ENCODE results near the gene BRD2. TPM values are rescaled to one million over a fixed set of nuclear protein-coding genes. Genes with fewer than 3 reads are reported as not detected.

The BRD2 gene
- total RNA-seq, 1 experiment from 2014 or later = 171 TPM

GRCh38 chr6:32962213-32962826 is 6.1 kb upstream of the BRD2 start:
- no peaks in the 10 kb centered on the region for H3F3A ChIP-seq (ENCODE audit: low read length, unreplicated experiment)
- no peak overlapping the region for H3K4me2 ChIP-seq (ENCODE audit: low read length)
- H3K9ac ChIP-seq (ENCODE audit: low read length) = no peak overlapping the region
- ChIA-PET POLR2A (ENCODE audit: unreplicated experiment) (interaction anchor here (0.6 kb wide), 1 partner anchor 69 kb away, joined by 3 read pairs; no protein-coding TSS in a partner anchor), CTCF (no interaction called here)
- no peaks in the 10 kb centered on the region for H3K27me3 ChIP-seq (ENCODE audit: low read length)
- no peak overlapping the region for H3K4me3 ChIP-seq (ENCODE audit: low read length)
- H3K27ac ChIP-seq (ENCODE audit: low read length) = no peak overlapping the region
- H4K20me1 ChIP-seq (ENCODE audit: low read length) = no peaks in the 10 kb centered on the region
- intact Hi-C loops (cut with micrococcal nuclease) = no loop called here
- no peak overlapping the region for H2AFZ ChIP-seq (ENCODE audit: low read length)
- TF ChIP-seq EZH2 (IDR thresholded peaks at IDR 0.05; ENCODE audit: low read length, unreplicated experiment) (no peak), EZH2phosphoT487 (IDR thresholded peaks at IDR 0.05; ENCODE audit: borderline replicate concordance, low read length) (no peak), CTCF (conservative IDR thresholded peaks at IDR 0.05; ENCODE audit: low read depth, low read length) (no peak)
- no peaks in the 10 kb centered on the region for H3K9me2 ChIP-seq (replicated peaks; ENCODE audit: low read length)
- ATAC-seq (no peak), DNase-seq (no peak)
- H3K9me3 ChIP-seq (ENCODE audit: low read length) = no peaks in the 10 kb centered on the region
- BruUV-seq (replicated peaks) = no TSS peak
- H3K36me3 ChIP-seq (ENCODE audit: low read depth, low read length) = no peaks in the 10 kb centered on the region
- H3K4me1 ChIP-seq (ENCODE audit: insufficient read depth, low read length) = peaks cover 9% of the 10 kb centered on the region
- H3K79me2 ChIP-seq (ENCODE audit: low read length) = peaks cover 9% of the 10 kb centered on the region

- TF ChIP-seq EZH2 (IDR thresholded peaks at IDR 0.05; ENCODE audit: low read length, unreplicated experiment) (no peak), EZH2phosphoT487 (IDR thresholded peaks at IDR 0.05; ENCODE audit: borderline replicate concordance, low read length) (no peak), CTCF (conservative IDR thresholded peaks at IDR 0.05; ENCODE audit: low read depth, low read length) (no peak)
- H3K9me3 ChIP-seq (ENCODE audit: low read length) = no peaks in the 10 kb centered on the region
- H3K4me1 ChIP-seq (ENCODE audit: insufficient read depth, low read length) = peaks cover 18% of the 10 kb centered on the region
- H4K20me1 ChIP-seq (ENCODE audit: low read length) = no peaks in the 10 kb centered on the region
- ChIA-PET CTCF (interaction anchor here (1.5 kb wide), 1 partner anchor 21 kb away, joined by 7 read pairs; no protein-coding TSS in a partner anchor), POLR2A (ENCODE audit: unreplicated experiment) (no interaction called here)
- H3K27me3 ChIP-seq (ENCODE audit: low read length) = no peaks in the 10 kb centered on the region
- DNase-seq = no peak
- H3K79me2 ChIP-seq (ENCODE audit: low read length) = peaks cover 19% of the 10 kb centered on the region
- no peak overlapping the region for H3K27ac ChIP-seq (ENCODE audit: low read length)
- no peak overlapping the region for H3K9ac ChIP-seq (ENCODE audit: low read length)
- no peak overlapping the region for H3K4me2 ChIP-seq (ENCODE audit: low read length)
- ATAC-seq = no peak
- intact Hi-C loops (cut with micrococcal nuclease) = no loop called here
- no peak overlapping the region for H3K4me3 ChIP-seq (ENCODE audit: low read length)
- H3K9me2 ChIP-seq (replicated peaks; ENCODE audit: low read length) = no peaks in the 10 kb centered on the region
- BruUV-seq (replicated peaks) = no TSS peak
- H2AFZ ChIP-seq (ENCODE audit: low read length) = no peak overlapping the region
- H3K36me3 ChIP-seq (ENCODE audit: low read depth, low read length) = no peaks in the 10 kb centered on the region
- no peaks in the 10 kb centered on the region for H3F3A ChIP-seq (ENCODE audit: low read length, unreplicated experiment)
These were observed 4.5 kb upstream of the BRD2 start for GRCh38 chr6:32963866-32964265.

- CTCF ChIA-PET = no interaction called here
- H3K36me3 ChIP-seq (ENCODE audit: low read depth, low read length) = no peaks in the 10 kb centered on the region
- no peak overlapping the region for H3K4me2 ChIP-seq (ENCODE audit: low read length)
- no peaks in the 10 kb centered on the region for H3K9me3 ChIP-seq (ENCODE audit: low read length)
- peaks cover 26% of the 10 kb centered on the region for H3K79me2 ChIP-seq (ENCODE audit: low read length)
- no peak overlapping the region for H3K4me3 ChIP-seq (ENCODE audit: low read length)
- no peaks in the 10 kb centered on the region for H3K9me2 ChIP-seq (replicated peaks; ENCODE audit: low read length)
- POLR2A ChIA-PET (ENCODE audit: unreplicated experiment) = no interaction called here
- peaks cover 26% of the 10 kb centered on the region for H3K4me1 ChIP-seq (ENCODE audit: insufficient read depth, low read length)
- no peak for DNase-seq
- ATAC-seq = no peak
- no peaks in the 10 kb centered on the region for H4K20me1 ChIP-seq (ENCODE audit: low read length)
- TF ChIP-seq EZH2 (IDR thresholded peaks at IDR 0.05; ENCODE audit: low read length, unreplicated experiment) (no peak), EZH2phosphoT487 (IDR thresholded peaks at IDR 0.05; ENCODE audit: borderline replicate concordance, low read length) (no peak), CTCF (conservative IDR thresholded peaks at IDR 0.05; ENCODE audit: low read depth, low read length) (no peak)
- H3K9ac ChIP-seq (ENCODE audit: low read length) = no peak overlapping the region
- intact Hi-C loops (cut with micrococcal nuclease) = no loop called here
- no peaks in the 10 kb centered on the region for H3F3A ChIP-seq (ENCODE audit: low read length, unreplicated experiment)
- BruUV-seq (replicated peaks) = no TSS peak
- H3K27me3 ChIP-seq (ENCODE audit: low read length) = no peaks in the 10 kb centered on the region
- H3K27ac ChIP-seq (ENCODE audit: low read length) = no peak overlapping the region
- no peak overlapping the region for H2AFZ ChIP-seq (ENCODE audit: low read length)
These were observed 3.6 kb upstream of the BRD2 start for GRCh38 chr6:32964776-32965175.
